HCT116 (cell line): ENCODE measurements around the gene COL18A1. TPM values are rescaled to one million over a fixed set of nuclear protein-coding genes. Genes with fewer than 3 reads are reported as not detected.

Experiments used
- ATAC-seq: fragments of 200-7000 bp; cut with Tn5 transposase; 2 replicates; pipeline ENCODE4 v1.9.1; 2020; ENCODE audit warnings: mild to moderate bottlenecking, moderate library complexity
- BruUV-seq: library from RNA; stranded (reverse); fragments of 400-500 nt; replicated peaks from 2 replicates; lab custom pipeline; 2021; lab: Mats Ljungman, UMichigan
- CTCF ChIA-PET: fragments of 300-600 bp; sonication (Branson Sonifier 250); formaldehyde crosslinking; loops from one replicate; lab custom pipeline; 2021; ENCODE audit warnings: antibody characterized with exemption; lab: Charles Lee
- POLR2A ChIA-PET: fragments of 300-600, 350-600 bp; sonication (Branson Sonifier 250); formaldehyde crosslinking; loops from one replicate; lab custom pipeline; 2021; ENCODE audit warnings: antibody characterized with exemption; lab: Charles Lee
- RAD21 ChIA-PET, 2 experiments: fragments of 300-600 bp; sonication (Branson Sonifier 250); formaldehyde crosslinking; loops; one replicate each; lab custom pipeline; 2023; ENCODE audit warnings: low total read pairs in 2 of 2; ENCODE audit not compliant: uncharacterized antibody in 2 of 2, unreplicated experiment in 2 of 2, low non-redundant PET in 1 of 2; lab: Charles Lee
- DNase-seq: peaks from one replicate; pipeline ENCODE4 v3.0.0-alpha.2; 2010; ENCODE audit warnings: low read depth, low spot score
- H2AFZ ChIP-seq: fragments of 200-600 bp; shearing (Covaris generic), sonication (generic); 2 replicates; pipeline ENCODE4 v1.6.1; 2017; ENCODE audit warnings: low read depth, mixed run types, mixed read lengths, antibody characterized with exemption, low read length; ENCODE audit not compliant: poor library complexity, severe bottlenecking
- H3K27ac ChIP-seq: 2 replicates; pipeline ENCODE4 v1.5.1; 2012; ENCODE audit warnings: low read depth, low read length
- H3K27me3 ChIP-seq: fragments of 200-600 bp; sonication (generic); 2 replicates; pipeline ENCODE4 v1.6.1; 2016; ENCODE audit warnings: mixed run types, low read length, mixed read lengths; ENCODE audit not compliant: insufficient read depth
- H3K36me3 ChIP-seq, 2 experiments: fragments of 200-500 bp in 1 of 2; fragments of 200-600 bp in 1 of 2; sonication (Bioruptor generic) in 1 of 2; sonication (generic) in 1 of 2; 2 replicates each; pipeline versions ENCODE4 v1.5.1 to v1.6.1; 2014 to 2016; ENCODE audit warnings: low read length in 2 of 2, inconsistent platforms in 1 of 2, mixed read lengths in 1 of 2, mixed run types in 1 of 2; ENCODE audit not compliant: insufficient read depth in 2 of 2, control insufficient read depth in 1 of 2
- H3K4me1 ChIP-seq, 2 experiments: fragments of 200-600 bp in 1 of 2; sonication (generic) in 1 of 2; 2 replicates each; pipeline versions ENCODE4 v1.5.1 to v1.6.1; 2012 to 2017; ENCODE audit warnings: low read length in 2 of 2, inconsistent platforms in 1 of 2, mild to moderate bottlenecking in 1 of 2, mixed read lengths in 1 of 2, mixed run types in 1 of 2, moderate library complexity in 1 of 2; ENCODE audit not compliant: insufficient read depth in 2 of 2, control insufficient read depth in 1 of 2
- H3K4me2 ChIP-seq: fragments of 200-600 bp; sonication (generic); 2 replicates; pipeline ENCODE4 v1.6.1; 2017; ENCODE audit warnings: mixed run types, low read length, mixed read lengths
- H3K4me3 ChIP-seq, 2 experiments: fragments of 200-600 bp in 1 of 2; sonication (generic) in 1 of 2; replicated peaks in 1 of 2; 2 replicates each; pipeline ENCODE4 v1.5.1; 2011 to 2016; ENCODE audit warnings: low read length in 2 of 2, control low read depth in 1 of 2, low read depth in 1 of 2, mild to moderate bottlenecking in 1 of 2, mixed read lengths in 1 of 2, mixed run types in 1 of 2
- H3K79me2 ChIP-seq: fragments of 200-600 bp; sonication (generic); 2 replicates; pipeline ENCODE4 v1.6.1; 2017; ENCODE audit warnings: mild to moderate bottlenecking, mixed run types, low read length, moderate library complexity, mixed read lengths; ENCODE audit not compliant: insufficient read depth
- H3K9ac ChIP-seq: fragments of 200-600 bp; sonication (generic); 2 replicates; pipeline ENCODE4 v1.6.1; 2016; ENCODE audit warnings: low read length, mixed read lengths
- H3K9me2 ChIP-seq: fragments of 200-600 bp; sonication (generic), shearing (Covaris generic); 2 replicates; pipeline ENCODE4 v1.6.1; 2017; ENCODE audit warnings: mixed run types, mild to moderate bottlenecking, moderate library complexity; ENCODE audit not compliant: insufficient read depth
- H3K9me3 ChIP-seq, 2 experiments: fragments of 200-500 bp in 1 of 2; fragments of 200-600 bp in 1 of 2; sonication (Bioruptor generic) in 1 of 2; sonication (generic) in 1 of 2; 2 replicates each; pipeline ENCODE4 v1.6.1; 2014 to 2017; ENCODE audit warnings: low read length in 2 of 2, mixed read lengths in 2 of 2, inconsistent platforms in 1 of 2, low read depth in 1 of 2, mild to moderate bottlenecking in 1 of 2, mixed run types in 1 of 2, moderate library complexity in 1 of 2; ENCODE audit not compliant: control insufficient read depth in 1 of 2, insufficient read depth in 1 of 2
- H4K20me1 ChIP-seq: fragments of 200-600 bp; sonication (generic), shearing (Covaris generic); 2 replicates; pipeline ENCODE4 v1.6.1; 2017; ENCODE audit warnings: mixed run types, mild to moderate bottlenecking, moderate library complexity; ENCODE audit not compliant: insufficient read depth
- CBX3 ChIP-seq: IDR thresholded peaks from 2 replicates; pipeline ENCODE4 v1.6.1; 2012; ENCODE audit warnings: low read depth
- CEBPB ChIP-seq: IDR thresholded peaks from 2 replicates; pipeline ENCODE4 v1.6.1; 2012; ENCODE audit warnings: low read depth
- ELF1 ChIP-seq: IDR thresholded peaks from 2 replicates; pipeline ENCODE4 v1.6.1; 2012; ENCODE audit warnings: low read depth, borderline replicate concordance
- EZH2 ChIP-seq: fragments of 200-600 bp; sonication (generic); IDR thresholded peaks from 2 replicates; pipeline ENCODE4 v1.6.1; 2017; ENCODE audit warnings: antibody characterized with exemption, mixed run types
- FOSL1 ChIP-seq: IDR thresholded peaks from 2 replicates; pipeline ENCODE4 v1.6.1; 2012; ENCODE audit warnings: low read depth
- JUND ChIP-seq: IDR thresholded peaks from 2 replicates; pipeline ENCODE4 v1.6.1; 2012
- POLR2AphosphoS5 ChIP-seq: IDR thresholded peaks from 2 replicates; pipeline ENCODE4 v1.6.1; 2011; ENCODE audit warnings: mild to moderate bottlenecking, low read depth, low read length, moderate library complexity
- RAD21 ChIP-seq: IDR thresholded peaks from 2 replicates; pipeline ENCODE4 v1.6.1; 2012; ENCODE audit warnings: low read depth, mild to moderate bottlenecking
- SP1 ChIP-seq: IDR thresholded peaks from 2 replicates; pipeline ENCODE4 v1.6.1; 2012; ENCODE audit warnings: low read depth
- ZBTB33 ChIP-seq: IDR thresholded peaks from 2 replicates; pipeline ENCODE4 v1.6.1; 2011; ENCODE audit warnings: mild to moderate bottlenecking, low read length, moderate library complexity; ENCODE audit not compliant: insufficient replicate concordance; ENCODE audit errors: extremely low read depth
- ZFX ChIP-seq: fragments of 450-650 bp; IDR thresholded peaks from 2 replicates; pipeline ENCODE4 v1.6.1; 2017
- intact Hi-C: fragments of 100-400 bp; cut with micrococcal nuclease; formaldehyde crosslinking; loops from 2 replicates; pipeline ENCODE4 v1.10.0; 2022
- total RNA-seq: library from RNA; stranded (reverse); gene quantifications from one replicate; pipeline ENCODE4 v1.2.1, GENCODE V29; 2021; ENCODE audit not compliant: unreplicated experiment

Gene COL18A1
- total RNA-seq, 1 experiment from 2014 or later: 59.5 TPM

- Histone ChIP-seq H3K79me2 (peaks cover 21% of the 10 kb centered on the region; the same call in 1 of the 2 replicates), H2AFZ (no peak overlapping the region), H3K9me3 (peaks cover 2 to 11% of the 10 kb centered on the region in 2 experiments; a peak in 3 of 4 replicates), H3K27me3 (no peaks in the 10 kb centered on the region), H3K4me2 (no peak overlapping the region), H3K9me2 (no peaks in the 10 kb centered on the region), H3K9ac (no peak overlapping the region), H3K4me1 (peaks cover 0 to 7% of the 10 kb centered on the region in 2 experiments; a peak in 1 of 4 replicates), H3K36me3 (no peaks in the 10 kb centered on the region), H3K27ac (no peak overlapping the region), H4K20me1 (no peaks in the 10 kb centered on the region), H3K4me3 (no peak overlapping the region)
- CTCF ChIA-PET: no interaction called here
- DNase-seq (no peak), ATAC-seq (no peak)
- TF ChIP-seq CBX3 (no peak), FOSL1 (no peak), SP1 (no peak), ELF1 (no peak), JUND (no peak), ZBTB33 (no peak), RAD21 (no peak), EZH2 (no peak), ZFX (no peak), POLR2AphosphoS5 (no peak), CEBPB (no peak)
- intact Hi-C loops: no loop called here
- RAD21 ChIA-PET: no interaction called here
- POLR2A ChIA-PET: no interaction called here
- BruUV-seq: no TSS peak
These were observed 46.8 kb downstream of the COL18A1 start for GRCh38 chr21:45451771-45452182.
